Measurements from ENCODE around the gene CC2D1A. TPM values are rescaled to one million over a fixed set of nuclear protein-coding genes. Genes with fewer than 3 reads are reported as not detected.
A peak's percentile ranks its signal among the peaks of the same experiment; 100 is the strongest.

The CC2D1A gene
- total RNA-seq, 4 donors from 2014 or later, result 22.3 to 44.9 (median 33.7) TPM

- no peaks in the 10 kb centered on the region for H3K9me3 ChIP-seq
- peaks cover 0 to 80% of the 10 kb centered on the region in 2 donors for H3K36me3 ChIP-seq
- no peak overlapping the region for H3K4me3 ChIP-seq
- H3K27me3 ChIP-seq, result no peaks in the 10 kb centered on the region
- intact Hi-C loops (cut with DNase I; ENCODE audit: low total_unique reads) (no loop called here), in situ Hi-C loops (cut with MboI; ENCODE audit: low sequenced_read_pairs in 4 of 4) (no loop called here)
- ATAC-seq, result no peak
- TF ChIP-seq POLR2A (IDR thresholded peaks at IDR 0.05), result no peak
- TF ChIP-seq CTCF (IDR thresholded peaks at IDR 0.05 in 4 of 5, conservative IDR thresholded peaks at IDR 0.05 in 1 of 5), result no peak
- H3K27ac ChIP-seq, result no peak overlapping the region
- DNase-seq, result no peak
- no peaks in the 10 kb centered on the region for H3K4me1 ChIP-seq
These were observed 8.8 kb downstream of the CC2D1A start for GRCh38 chr19:13914777-13915176.

GRCh38 chr19:13917888-13918406 is 11.9 kb downstream of the CC2D1A start:
- H3K27ac ChIP-seq, result peak overlapping the region in 1 of 4 donors; percentile 23
- in situ Hi-C loops (cut with MboI; ENCODE audit: low sequenced_read_pairs in 4 of 4), result no loop called here
- intact Hi-C loops (cut with DNase I; ENCODE audit: low total_unique reads), result no loop called here
- H3K4me3 ChIP-seq, result no peak overlapping the region
- H3K27me3 ChIP-seq, result no peaks in the 10 kb centered on the region
- no peaks in the 10 kb centered on the region for H3K4me1 ChIP-seq
- DNase-seq (no peak), ATAC-seq (peak; percentile 44 to 52)
- TF ChIP-seq POLR2A (IDR thresholded peaks at IDR 0.05) (no peak), CTCF (IDR thresholded peaks at IDR 0.05 in 4 of 5, conservative IDR thresholded peaks at IDR 0.05 in 1 of 5) (no peak)
- H3K36me3 ChIP-seq, result peaks cover 0 to 93% of the 10 kb centered on the region in 2 donors
- no peaks in the 10 kb centered on the region for H3K9me3 ChIP-seq

GRCh38 chr19:13918726-13919411 is 12.9 kb downstream of the CC2D1A start:
- in situ Hi-C loops (cut with MboI; ENCODE audit: low sequenced_read_pairs in 4 of 4), result no loop called here
- H3K4me1 ChIP-seq, result no peaks in the 10 kb centered on the region
- TF ChIP-seq CTCF (IDR thresholded peaks at IDR 0.05 in 4 of 5, conservative IDR thresholded peaks at IDR 0.05 in 1 of 5), result no peak
- TF ChIP-seq POLR2A (IDR thresholded peaks at IDR 0.05), result no peak
- ATAC-seq (no peak), DNase-seq (no peak)
- intact Hi-C loops (cut with DNase I; ENCODE audit: low total_unique reads), result no loop called here
- H3K36me3 ChIP-seq, result peaks cover 0 to 92% of the 10 kb centered on the region in 2 donors
- no peaks in the 10 kb centered on the region for H3K27me3 ChIP-seq
- no peak overlapping the region for H3K27ac ChIP-seq
- H3K9me3 ChIP-seq, result no peaks in the 10 kb centered on the region
- no peak overlapping the region for H3K4me3 ChIP-seq

GRCh38 chr19:13920524-13920923 is 14.5 kb downstream of the CC2D1A start:
- Histone ChIP-seq H3K27ac (no peak overlapping the region), H3K9me3 (no peaks in the 10 kb centered on the region), H3K4me1 (no peaks in the 10 kb centered on the region), H3K36me3 (peaks cover 0 to 86% of the 10 kb centered on the region in 2 donors), H3K4me3 (no peak overlapping the region), H3K27me3 (no peaks in the 10 kb centered on the region)
- intact Hi-C loops (cut with DNase I; ENCODE audit: low total_unique reads), result no loop called here
- DNase-seq (no peak), ATAC-seq (no peak)
- in situ Hi-C loops (cut with MboI; ENCODE audit: low sequenced_read_pairs in 4 of 4), result no loop called here
- TF ChIP-seq POLR2A (IDR thresholded peaks at IDR 0.05) (no peak), CTCF (IDR thresholded peaks at IDR 0.05 in 4 of 5, conservative IDR thresholded peaks at IDR 0.05 in 1 of 5) (no peak)
